NCI-H2196 (cell line): ENCODE measurements around the gene TCF3.

ENCODE experiments used
- DNase-seq: peaks from one replicate; lab custom pipeline; 2025; ENCODE audit not compliant: unreplicated experiment; lab: John Stamatoyannopoulos, UW

Gene TCF3

GRCh38 chr19:1631557-1632100, 20.8 kb downstream of the TCF3 start:
- DNase-seq: no peak

DNA sequence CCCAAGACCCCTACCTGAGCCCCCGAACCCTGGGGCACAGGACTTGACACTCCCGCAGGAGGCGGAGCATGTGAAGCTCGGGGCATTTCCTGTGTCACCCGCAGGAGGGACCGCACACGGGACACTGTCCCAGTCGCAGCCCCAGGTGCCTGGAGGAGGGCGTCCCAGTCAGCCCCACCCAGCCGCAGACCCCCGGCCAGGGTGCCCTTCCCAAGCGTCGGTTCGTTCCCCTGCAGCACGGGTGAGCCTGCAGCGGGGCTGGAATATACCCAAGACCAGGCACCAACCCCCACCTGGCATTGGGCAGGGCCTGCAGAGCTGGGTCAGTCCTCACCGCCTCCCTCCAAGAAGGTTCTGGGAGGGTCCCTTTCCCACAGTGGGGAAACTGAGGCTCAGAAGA, 21.6 kb downstream of the TCF3 start:
- DNase-seq: no peak

DNA sequence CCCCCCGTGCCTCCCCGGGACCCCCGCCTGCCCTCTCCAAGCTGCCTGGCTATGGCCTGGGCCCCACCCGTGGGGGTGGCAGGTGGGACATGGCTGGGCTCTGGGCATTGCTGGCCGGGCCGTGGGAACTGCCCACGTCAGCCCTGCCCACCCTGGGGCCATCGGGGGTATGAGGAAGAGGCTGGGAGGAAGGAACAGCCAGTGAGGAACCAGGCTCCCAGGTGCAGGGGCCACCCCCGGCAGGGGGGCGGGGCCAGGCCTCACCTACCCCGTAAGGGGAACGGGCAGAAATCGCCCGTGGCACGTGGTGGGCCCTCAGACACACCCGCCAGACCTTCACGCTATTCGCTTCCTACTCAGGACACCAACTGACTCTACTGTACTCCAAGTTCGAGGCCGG, 22.4 kb downstream of the TCF3 start:
- DNase-seq: no peak

GRCh38 chr19:1629256-1629808, 23.1 kb downstream of the TCF3 start:
- no peak for DNase-seq

GRCh38 chr19:1627194-1627593, 25.2 kb downstream of the TCF3 start:
- no peak for DNase-seq

GRCh38 chr19:1626417-1627010, 25.9 kb downstream of the TCF3 start:
- DNase-seq: no peak

DNA sequence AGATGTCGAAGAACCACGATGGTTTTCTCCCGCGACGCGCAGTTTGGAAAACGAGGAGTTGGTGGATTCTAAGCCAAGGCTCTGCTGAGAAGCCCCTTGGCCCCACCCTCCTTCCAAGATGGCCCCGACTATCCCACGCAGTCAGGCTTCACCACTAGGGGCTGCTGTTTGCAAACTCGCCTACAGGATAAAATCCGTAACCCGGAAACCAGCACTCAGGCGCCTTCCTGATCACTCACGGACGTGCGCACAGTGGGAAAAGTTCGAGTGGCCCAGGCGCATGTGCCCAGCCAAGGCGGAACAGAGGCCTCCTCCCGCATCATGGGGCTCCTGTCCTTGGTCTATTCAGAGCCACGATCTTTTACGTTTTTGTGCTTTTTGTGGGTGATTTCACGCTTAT, 28.0 kb downstream of the TCF3 start:
- peak; percentile 23 for DNase-seq

- no peak for DNase-seq
Observed at GRCh38 chr19:1622541-1622940, 29.9 kb downstream of the TCF3 start.

GRCh38 chr19:1622007-1622406, 30.4 kb downstream of the TCF3 start:
- no peak for DNase-seq

DNA sequence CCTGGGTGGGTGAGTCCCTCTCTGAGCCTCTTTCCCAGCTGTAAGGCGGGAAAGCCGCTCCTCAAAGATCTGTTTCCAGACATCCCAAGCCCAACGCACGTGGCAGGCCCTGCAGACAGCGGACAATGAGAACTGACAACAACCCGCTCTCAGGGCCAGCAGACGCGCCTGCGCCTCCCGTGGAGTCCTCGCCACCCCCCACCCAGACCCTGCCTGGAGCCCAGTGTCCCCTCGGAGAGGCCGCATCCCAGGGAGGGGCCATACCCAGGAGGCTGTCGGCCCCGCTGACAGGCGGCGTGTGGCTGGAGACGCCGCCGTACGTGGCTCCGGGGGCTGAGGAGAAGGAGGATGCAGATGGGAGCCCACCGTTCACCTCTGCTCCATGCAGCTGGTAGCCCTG, 30.8 kb downstream of the TCF3 start:
- DNase-seq: no peak

DNA sequence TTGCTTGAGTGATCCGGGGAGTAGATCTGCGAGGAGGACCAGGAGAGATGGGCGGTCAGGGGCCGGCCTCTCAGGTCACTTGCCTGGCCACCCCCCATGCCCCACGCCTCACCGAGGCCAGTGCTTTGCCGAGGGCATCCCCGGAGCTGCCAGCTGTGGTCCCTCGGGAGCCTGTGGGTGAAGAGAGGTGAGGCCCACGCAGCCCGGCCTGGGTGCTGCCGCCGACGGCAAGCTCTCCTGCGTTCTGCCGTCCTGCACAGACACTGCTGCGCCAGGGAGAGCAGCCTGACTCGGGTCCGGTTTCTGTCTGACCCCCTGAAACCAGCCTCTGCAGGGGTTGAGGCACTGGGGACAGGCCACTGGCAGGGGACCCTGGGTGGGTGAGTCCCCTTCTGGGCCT, 31.4 kb downstream of the TCF3 start:
- DNase-seq: no peak

GRCh38 chr19:1620502-1620901, 31.9 kb downstream of the TCF3 start:
- no peak for DNase-seq

DNA sequence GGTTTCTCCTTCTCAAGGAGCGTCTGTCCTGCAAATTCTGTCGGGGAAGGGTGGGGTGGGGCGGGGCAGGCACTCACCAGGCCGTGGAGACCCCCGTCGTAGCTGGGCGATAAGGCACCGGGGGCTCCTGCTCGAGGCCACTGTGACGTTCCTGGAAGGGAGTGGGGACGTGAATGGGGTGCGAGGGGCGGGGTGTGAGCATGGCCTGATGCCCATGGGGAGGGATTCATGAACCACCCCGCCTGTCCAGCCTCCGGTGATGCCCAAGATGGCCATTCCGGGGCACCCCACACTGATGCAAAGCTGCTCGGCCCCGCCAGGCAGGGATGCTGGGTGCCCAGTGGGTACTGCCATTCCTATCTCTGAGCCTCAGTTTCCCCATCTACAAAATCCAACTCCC, 32.7 kb downstream of the TCF3 start:
- no peak for DNase-seq

DNA sequence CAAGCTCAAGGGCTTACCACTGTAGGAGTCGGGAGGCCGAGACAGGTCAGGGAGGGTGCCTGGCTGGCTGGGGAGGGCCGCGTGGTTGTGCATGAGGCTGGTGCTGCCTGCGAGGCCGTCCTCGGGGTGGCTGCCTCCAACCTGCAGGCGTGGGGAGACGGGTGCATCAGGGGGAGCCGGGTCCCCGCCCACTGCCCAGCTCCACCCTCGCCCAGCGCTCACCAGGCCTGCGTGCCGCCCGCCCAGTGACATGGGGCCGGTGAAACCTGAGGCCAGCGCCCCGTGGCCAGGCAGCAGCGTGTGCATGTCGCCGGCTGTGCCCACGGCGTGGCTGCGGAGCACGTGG, 33.3 kb downstream of the TCF3 start:
- DNase-seq: no peak

GRCh38 chr19:1618157-1619093, 34.0 kb downstream of the TCF3 start:
- DNase-seq: peak; percentile 22

- DNase-seq: no peak
Observed at GRCh38 chr19:1616875-1617274, 35.5 kb downstream of the TCF3 start.

- DNase-seq: no peak
Observed at GRCh38 chr19:1616396-1616795, 36.0 kb downstream of the TCF3 start.

GRCh38 chr19:1615156-1615765, 37.2 kb downstream of the TCF3 start:
- DNase-seq: no peak

DNA sequence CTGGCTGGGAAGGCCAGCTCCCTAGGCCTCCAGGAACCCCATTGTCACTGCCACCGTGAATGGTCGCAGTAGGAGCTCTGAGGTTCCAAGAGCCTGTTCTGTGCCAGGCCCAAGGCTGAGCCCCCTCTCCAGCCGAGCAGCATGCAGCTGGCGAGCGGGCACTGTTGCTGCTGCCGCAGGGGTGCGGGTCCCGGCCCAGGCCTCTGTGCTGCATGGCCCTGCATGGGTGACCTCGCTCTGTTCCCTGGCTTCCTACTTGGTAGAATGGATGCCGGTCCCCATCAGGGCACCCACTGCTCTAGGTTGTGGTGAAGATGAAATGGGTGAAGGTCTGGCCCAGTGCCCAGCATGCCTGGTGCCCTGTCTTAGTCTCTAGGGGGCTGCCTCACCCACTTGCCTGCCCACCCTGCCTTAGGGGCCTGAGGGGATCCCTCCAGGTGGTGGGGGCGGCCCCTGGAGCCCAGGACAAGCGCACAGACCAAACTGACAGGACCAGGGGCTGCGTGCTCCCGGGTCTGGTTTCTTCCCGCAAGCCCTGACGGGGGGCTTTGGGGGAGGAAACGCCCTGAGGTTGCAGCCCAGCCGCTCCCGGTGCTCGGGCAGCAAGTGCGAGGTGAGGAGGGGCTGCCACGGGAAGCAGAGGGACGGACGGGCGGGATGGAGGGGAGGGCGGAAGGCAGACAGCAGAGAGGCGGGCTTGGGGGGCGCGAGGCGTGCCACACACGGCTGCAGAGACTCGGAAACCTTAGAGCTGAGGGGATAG, 38.4 kb downstream of the TCF3 start:
- no peak for DNase-seq

DNA sequence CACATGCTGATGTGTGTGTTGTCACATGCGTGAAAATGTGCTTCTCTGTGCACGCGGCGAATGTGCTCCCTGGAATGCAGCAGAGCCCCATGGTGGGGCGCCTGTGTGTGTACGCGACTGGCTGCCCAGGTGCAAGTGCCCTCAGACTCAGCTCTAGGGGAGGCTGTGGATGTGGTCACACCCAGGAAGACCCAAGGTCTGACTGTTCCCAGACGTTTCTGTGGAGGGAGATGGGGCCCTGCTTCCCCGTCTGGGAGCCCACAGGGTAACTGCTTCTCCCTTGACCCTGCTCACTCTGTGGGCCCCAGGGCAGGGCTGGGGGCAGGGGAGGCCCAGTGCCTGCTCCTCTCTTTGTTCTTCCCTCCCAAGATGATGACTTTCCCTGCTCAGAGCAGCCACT, 39.3 kb downstream of the TCF3 start:
- DNase-seq: no peak
